ENCODE results near the gene OBP2A. TPM values are rescaled to one million over a fixed set of nuclear protein-coding genes. Genes with fewer than 3 reads are reported as not detected.
"Not testable (repeated sequence)": the region's sequence is repeated elsewhere in the genome, so short reads cannot be mapped to it uniquely, and the experiment has no call there.

OBP2A gene
- polyA plus RNA-seq, 3 donors = not detected

DNA sequence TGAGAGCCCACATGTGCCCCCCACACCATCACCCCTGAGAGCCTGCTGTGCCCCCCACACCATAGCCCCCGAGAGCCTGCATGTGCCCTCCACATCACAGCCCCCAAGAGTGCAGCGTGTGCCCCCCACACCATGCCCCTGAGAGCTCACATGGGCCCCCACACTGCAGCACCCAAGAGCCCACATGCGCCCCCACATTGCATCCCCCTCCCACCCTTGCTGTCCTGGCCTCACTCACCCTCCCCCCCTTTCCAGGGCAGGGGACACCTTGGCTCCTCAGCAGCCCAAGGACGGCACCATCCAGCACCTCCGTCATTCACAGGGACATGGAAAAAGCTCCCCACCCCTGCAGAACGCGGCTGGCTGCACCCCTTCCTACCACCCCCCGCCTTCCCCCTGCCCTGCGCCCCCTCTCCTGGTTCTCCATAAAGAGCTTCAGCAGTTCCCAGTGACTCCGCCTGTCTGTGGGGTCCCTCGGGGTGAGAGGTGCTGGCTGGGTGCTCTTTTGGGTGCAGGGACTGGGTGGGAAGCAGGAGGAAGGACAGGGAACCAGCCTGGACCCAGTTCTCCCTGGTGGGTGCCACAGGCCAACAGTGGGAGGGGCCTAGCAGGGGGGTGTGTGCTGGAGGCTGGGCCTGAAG is 19.7 kb upstream of the OBP2A start:
- Histone ChIP-seq H3K9ac (ENCODE audit: insufficient read depth, low read length, poor library complexity, severe bottlenecking) (no peak overlapping the region), H3K9me3 (replicated peaks in 1 of 2; ENCODE audit: control insufficient read depth in 1 of 2, insufficient read depth in 1 of 2, low read length in 2 of 2) (no peaks in the 10 kb centered on the region), H3K4me2 (replicated peaks; ENCODE audit: extremely low read depth, low read length, poor library complexity, severe bottlenecking) (no peak overlapping the region), H4K20me1 (ENCODE audit: insufficient read depth, low read length) (no peaks in the 10 kb centered on the region), H2AFZ (ENCODE audit: insufficient read depth, low read depth, low read length, poor library complexity, severe bottlenecking) (no peak overlapping the region), H3K27me3 (ENCODE audit: control insufficient read depth in 2 of 2, insufficient read depth in 2 of 2, low read length in 2 of 2) (no peaks in the 10 kb centered on the region), H3K4me1 (ENCODE audit: control insufficient read depth in 1 of 2, insufficient read depth in 2 of 2, low read length in 2 of 2) (no peaks in the 10 kb centered on the region), H3K36me3 (replicated peaks in 1 of 2; ENCODE audit: control insufficient read depth in 1 of 2, insufficient read depth in 2 of 2, low read length in 2 of 2) (no peaks in the 10 kb centered on the region), H3K79me2 (ENCODE audit: insufficient read depth, low read length) (no peaks in the 10 kb centered on the region), H3K27ac (ENCODE audit: low read depth in 1 of 2, low read length in 2 of 2) (no peak overlapping the region), H3K4me3 (replicated peaks in 1 of 3; ENCODE audit: low read depth in 2 of 3, low read length in 3 of 3) (no peak overlapping the region)
- Mint-ChIP-seq H3K27me3 (ENCODE audit: low read depth in 3 of 3) (peaks cover 5 to 9% (median 6%) of the 10 kb centered on the region in 3 donors), H3K27ac (no peak overlapping the region), H3K9me3 (peaks cover 0 to 6% (median 2%) of the 10 kb centered on the region in 7 donors), H3K4me1 (no peaks in the 10 kb centered on the region), H3K4me3 (no peak overlapping the region), H3K36me3 (no peaks in the 10 kb centered on the region)
- intact Hi-C loops (cut with micrococcal nuclease) = no loop called here
- 82% methylated on average over 3 of the region's 11 CpGs for WGBS (ENCODE audit: insufficient coverage)
- TF ChIP-seq, protein P1, sequence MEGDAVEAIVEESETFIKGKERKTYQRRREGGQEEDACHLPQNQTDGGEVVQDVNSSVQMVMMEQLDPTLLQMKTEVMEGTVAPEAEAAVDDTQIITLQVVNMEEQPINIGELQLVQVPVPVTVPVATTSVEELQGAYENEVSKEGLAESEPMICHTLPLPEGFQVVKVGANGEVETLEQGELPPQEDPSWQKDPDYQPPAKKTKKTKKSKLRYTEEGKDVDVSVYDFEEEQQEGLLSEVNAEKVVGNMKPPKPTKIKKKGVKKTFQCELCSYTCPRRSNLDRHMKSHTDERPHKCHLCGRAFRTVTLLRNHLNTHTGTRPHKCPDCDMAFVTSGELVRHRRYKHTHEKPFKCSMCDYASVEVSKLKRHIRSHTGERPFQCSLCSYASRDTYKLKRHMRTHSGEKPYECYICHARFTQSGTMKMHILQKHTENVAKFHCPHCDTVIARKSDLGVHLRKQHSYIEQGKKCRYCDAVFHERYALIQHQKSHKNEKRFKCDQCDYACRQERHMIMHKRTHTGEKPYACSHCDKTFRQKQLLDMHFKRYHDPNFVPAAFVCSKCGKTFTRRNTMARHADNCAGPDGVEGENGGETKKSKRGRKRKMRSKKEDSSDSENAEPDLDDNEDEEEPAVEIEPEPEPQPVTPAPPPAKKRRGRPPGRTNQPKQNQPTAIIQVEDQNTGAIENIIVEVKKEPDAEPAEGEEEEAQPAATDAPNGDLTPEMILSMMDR (IDR thresholded peaks at IDR 0.05) = no peak
- no peak for DNase-seq

DNA sequence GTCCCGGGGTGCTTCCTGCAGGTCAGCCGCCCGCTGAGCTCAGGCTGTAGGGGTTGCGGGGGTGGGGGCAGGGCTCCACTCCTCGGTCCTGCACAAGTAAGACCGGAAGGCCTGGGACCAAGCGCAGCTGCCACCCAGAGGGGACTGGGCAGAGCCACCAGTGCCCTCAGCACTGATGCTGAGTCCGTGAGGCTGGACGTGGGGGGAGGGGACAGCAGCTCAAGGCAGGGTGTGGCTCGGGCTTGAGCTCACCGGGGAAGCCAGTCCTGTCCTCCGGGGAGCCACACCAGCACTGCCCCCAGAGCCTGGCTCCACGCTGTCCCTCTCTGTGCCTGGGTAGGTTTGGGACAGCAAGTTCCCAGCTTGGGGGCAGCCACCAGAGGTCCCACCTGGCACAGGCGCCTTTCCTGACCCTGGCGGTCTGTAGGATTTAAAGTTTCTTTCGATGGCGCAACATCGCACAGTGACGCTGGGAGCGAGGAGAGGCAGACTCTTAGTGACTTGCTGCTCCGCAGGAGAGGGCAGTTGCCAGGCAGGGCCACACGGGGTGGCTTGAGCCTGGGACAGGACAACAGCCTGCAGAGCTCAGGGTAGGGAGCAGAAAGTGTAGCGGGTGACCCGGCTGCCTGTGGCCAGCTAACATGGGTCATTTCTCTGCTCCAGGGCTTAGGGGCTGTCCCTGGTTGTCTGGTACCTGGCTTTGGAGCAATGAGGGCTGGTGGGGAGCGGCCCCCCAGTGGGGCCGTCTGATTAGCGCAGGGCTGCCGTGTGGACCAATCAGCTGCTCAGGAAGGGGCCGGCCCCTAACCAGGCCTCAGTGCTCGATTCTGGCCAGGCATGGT is 19.0 kb upstream of the OBP2A start:
- DNase-seq = no peak
- Histone ChIP-seq H3K4me2 (replicated peaks; ENCODE audit: extremely low read depth, low read length, poor library complexity, severe bottlenecking) (no peak overlapping the region), H3K9ac (ENCODE audit: insufficient read depth, low read length, poor library complexity, severe bottlenecking) (no peak overlapping the region), H3K27ac (ENCODE audit: low read depth in 1 of 2, low read length in 2 of 2) (no peak overlapping the region), H3K4me1 (ENCODE audit: control insufficient read depth in 1 of 2, insufficient read depth in 2 of 2, low read length in 2 of 2) (no peaks in the 10 kb centered on the region), H3K27me3 (ENCODE audit: control insufficient read depth in 2 of 2, insufficient read depth in 2 of 2, low read length in 2 of 2) (no peaks in the 10 kb centered on the region), H3K36me3 (replicated peaks in 1 of 2; ENCODE audit: control insufficient read depth in 1 of 2, insufficient read depth in 2 of 2, low read length in 2 of 2) (no peaks in the 10 kb centered on the region), H2AFZ (ENCODE audit: insufficient read depth, low read depth, low read length, poor library complexity, severe bottlenecking) (no peak overlapping the region), H3K4me3 (replicated peaks in 1 of 3; ENCODE audit: low read depth in 2 of 3, low read length in 3 of 3) (no peak overlapping the region), H3K79me2 (ENCODE audit: insufficient read depth, low read length) (no peaks in the 10 kb centered on the region), H4K20me1 (ENCODE audit: insufficient read depth, low read length) (no peaks in the 10 kb centered on the region), H3K9me3 (replicated peaks in 1 of 2; ENCODE audit: control insufficient read depth in 1 of 2, insufficient read depth in 1 of 2, low read length in 2 of 2) (no peaks in the 10 kb centered on the region)
- no peaks in the 10 kb centered on the region for H3K4me1 Mint-ChIP-seq
- no peak overlapping the region for H3K4me3 Mint-ChIP-seq
- TF ChIP-seq, protein P1 (IDR thresholded peaks at IDR 0.05) = no peak
- no peaks in the 10 kb centered on the region for H3K36me3 Mint-ChIP-seq
- intact Hi-C loops (cut with micrococcal nuclease) = no loop called here
- 72% methylated on average over 26 of the region's 30 CpGs for WGBS (ENCODE audit: insufficient coverage)
- H3K27ac Mint-ChIP-seq = no peak overlapping the region
- H3K9me3 Mint-ChIP-seq = peaks cover 0 to 8% (median 2%) of the 10 kb centered on the region in 7 donors
- peaks cover 5 to 8% (median 6%) of the 10 kb centered on the region in 3 donors for H3K27me3 Mint-ChIP-seq (ENCODE audit: low read depth in 3 of 3)

DNA sequence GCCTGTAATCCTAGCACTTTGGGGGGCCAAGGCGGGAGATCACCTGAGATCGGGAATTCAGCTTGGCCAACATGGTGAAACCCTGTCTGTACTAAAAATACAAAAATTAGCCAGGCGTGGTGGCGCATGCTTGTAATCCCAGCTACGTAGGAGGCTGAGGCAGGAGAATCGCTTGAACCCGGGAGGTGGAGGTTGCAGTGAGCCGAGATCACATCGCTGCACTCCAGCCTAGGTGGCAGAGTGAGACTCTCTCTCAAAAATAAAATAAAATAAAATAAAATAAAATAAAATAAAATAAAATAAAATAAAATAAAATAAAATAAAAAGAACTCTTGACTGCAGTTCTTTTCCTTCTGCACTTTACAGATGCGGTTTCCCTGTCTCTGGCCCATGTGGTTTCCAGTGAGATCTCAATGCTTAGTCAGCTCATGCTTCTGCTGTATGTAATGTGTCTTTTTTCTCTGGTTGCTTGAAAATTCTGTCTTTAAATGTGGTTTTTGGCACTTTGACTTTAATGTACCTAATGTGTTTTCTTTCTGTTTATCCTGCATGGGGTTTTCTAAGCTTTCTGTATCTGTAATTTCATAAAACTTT is 17.0 kb upstream of the OBP2A start:
- H3K4me1 Mint-ChIP-seq; H3K4me3 Mint-ChIP-seq; H3K9ac ChIP-seq (ENCODE audit: insufficient read depth, low read length, poor library complexity, severe bottlenecking); H3K4me1 ChIP-seq (ENCODE audit: control insufficient read depth in 1 of 2, insufficient read depth in 2 of 2, low read length in 2 of 2); intact Hi-C loops (cut with micrococcal nuclease); H3K36me3 Mint-ChIP-seq; H2AFZ ChIP-seq (ENCODE audit: insufficient read depth, low read depth, low read length, poor library complexity, severe bottlenecking); H3K27me3 ChIP-seq (ENCODE audit: control insufficient read depth in 2 of 2, insufficient read depth in 2 of 2, low read length in 2 of 2); H4K20me1 ChIP-seq (ENCODE audit: insufficient read depth, low read length); H3K9me3 ChIP-seq (replicated peaks in 1 of 2; ENCODE audit: control insufficient read depth in 1 of 2, insufficient read depth in 1 of 2, low read length in 2 of 2); H3K9me3 Mint-ChIP-seq; DNase-seq; H3K4me2 ChIP-seq (replicated peaks; ENCODE audit: extremely low read depth, low read length, poor library complexity, severe bottlenecking); H3K79me2 ChIP-seq (ENCODE audit: insufficient read depth, low read length); H3K27ac Mint-ChIP-seq; H3K27ac ChIP-seq (ENCODE audit: low read depth in 1 of 2, low read length in 2 of 2); H3K36me3 ChIP-seq (replicated peaks in 1 of 2; ENCODE audit: control insufficient read depth in 1 of 2, insufficient read depth in 2 of 2, low read length in 2 of 2); H3K4me3 ChIP-seq (replicated peaks in 1 of 3; ENCODE audit: low read depth in 2 of 3, low read length in 3 of 3): not testable (repeated sequence)
- H3K27me3 Mint-ChIP-seq (ENCODE audit: low read depth in 3 of 3) = peaks cover 5 to 11% (median 9%) of the 10 kb centered on the region in 3 donors
- 97% methylated on average over 5 of the region's 10 CpGs for WGBS (ENCODE audit: insufficient coverage)
